ENCODE measurements around the gene PDPR.
"Not testable (repeated sequence)": the region's sequence is repeated elsewhere in the genome, so short reads cannot be mapped to it uniquely, and the experiment has no call there.

Gene PDPR

DNA sequence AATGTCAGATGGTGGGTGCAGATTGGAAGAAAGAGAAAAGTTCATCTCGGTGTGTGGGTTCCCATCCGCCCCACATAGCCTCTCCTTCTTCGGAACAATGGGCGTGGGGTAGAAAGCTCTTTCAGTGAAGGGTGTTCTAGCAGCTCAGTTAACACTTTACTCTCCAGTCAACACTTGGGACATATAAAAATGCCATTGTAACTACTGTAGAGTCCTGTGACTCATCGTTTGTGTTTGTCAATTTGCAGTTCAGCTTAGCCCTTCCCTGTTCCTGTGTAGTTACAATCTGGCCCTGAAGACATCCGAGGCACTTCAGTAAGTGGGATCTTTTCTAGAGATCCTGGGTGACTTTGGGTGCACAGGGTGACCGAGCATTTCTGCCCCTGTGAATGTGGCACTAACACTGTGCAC is 47.9 kb downstream of the PDPR start:
- DNase-seq (ENCODE audit: low read depth) = peak; percentile 90

DNA sequence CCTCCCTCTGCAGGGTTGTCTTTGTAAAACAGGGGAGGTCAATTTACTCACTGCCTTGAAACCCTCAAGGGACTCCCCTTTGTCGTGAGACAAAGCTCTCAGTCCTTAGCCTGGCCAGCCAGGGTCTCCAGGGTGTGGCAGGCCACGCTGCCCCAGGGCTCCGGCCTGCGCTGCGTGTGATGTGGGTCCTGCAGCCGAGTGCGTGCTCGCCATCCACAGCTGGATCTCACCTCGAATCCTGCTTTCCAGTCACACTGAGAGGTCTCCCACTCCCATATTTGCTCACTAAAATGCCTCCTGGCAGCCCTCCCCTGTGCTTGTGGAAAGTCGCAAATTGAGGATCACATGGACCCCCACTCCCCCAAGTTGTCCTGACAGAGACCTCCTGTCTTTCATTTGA is 49.5 kb downstream of the PDPR start:
- DNase-seq (ENCODE audit: low read depth) = no peak

DNA sequence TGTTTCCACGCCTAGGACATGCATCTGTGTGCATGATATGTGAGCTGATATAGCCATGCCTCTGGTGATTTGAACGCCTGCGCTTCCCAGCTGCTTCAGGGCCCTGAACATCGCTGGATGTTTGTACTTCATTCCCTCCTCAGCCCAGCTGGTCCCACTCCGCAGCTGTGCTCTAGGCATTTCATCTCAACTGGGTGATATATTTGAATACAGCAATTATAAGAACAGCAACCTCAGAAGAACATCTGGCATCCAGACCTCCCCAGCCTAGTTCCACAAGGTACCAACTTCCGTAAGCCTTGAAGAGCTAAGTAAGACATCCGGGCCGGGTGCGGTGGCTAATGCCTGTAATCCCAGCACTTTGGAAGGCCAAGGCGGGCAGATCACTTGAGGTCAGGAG is 52.6 kb downstream of the PDPR start:
- DNase-seq (ENCODE audit: low read depth) = not testable (repeated sequence)

DNA sequence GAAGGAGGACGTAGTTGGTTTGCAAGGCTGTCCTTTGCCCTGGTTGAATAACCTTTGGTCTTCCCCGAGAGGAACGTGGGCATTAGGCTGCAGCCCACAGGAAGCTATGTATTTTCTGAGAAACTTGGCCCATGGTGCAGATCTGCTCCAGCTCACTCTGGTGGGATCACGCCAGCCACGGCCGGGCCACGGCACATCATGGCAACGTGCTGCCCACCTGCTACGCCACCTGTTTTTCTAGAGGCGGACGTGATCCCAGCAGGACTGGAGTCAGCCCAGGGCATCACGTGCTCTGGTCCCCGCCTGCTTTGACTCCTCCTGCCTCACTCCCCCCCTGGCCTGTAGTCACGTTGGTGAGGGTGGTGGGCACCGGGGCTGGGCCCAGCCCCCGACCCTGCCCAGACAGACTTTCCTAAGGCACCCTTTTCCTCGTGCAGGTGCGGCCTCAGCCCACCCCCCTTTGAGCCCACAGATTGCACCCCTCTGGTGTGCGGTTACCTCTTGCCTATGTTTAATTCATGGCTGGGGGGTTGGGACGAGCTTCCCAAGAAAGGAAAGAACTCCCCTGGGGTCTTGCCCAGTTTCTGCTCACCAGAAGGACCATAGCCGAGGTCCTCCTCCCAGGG is 59.2 kb downstream of the PDPR start, which contains the start of gene CLEC18C:
TSS of gene CLEC18C (plus strand) at position 576 of the 626 bp plus-strand sequence. CDS start 492 bp downstream, outside the sequence.
- not testable (repeated sequence) for DNase-seq (ENCODE audit: low read depth)

DNA sequence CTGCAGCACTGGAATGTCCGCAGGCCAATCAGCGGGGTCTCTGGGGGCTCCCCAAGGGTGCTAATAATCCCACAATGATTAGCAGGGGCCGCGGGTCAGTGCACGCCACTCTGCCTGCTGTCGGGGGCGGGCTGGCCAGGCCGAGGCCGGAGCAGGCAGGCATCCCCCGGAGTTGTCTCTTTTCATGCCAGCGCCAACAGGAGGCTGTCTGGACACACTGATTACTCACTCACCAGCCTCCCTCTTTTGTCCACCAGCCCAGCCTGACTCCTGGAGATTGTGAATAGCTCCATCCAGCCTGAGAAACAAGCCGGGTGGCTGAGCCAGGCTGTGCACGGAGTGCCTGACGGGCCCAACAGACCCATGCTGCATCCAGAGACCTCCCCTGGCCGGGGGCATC is 59.8 kb downstream of the PDPR start:
- not testable (repeated sequence) for DNase-seq (ENCODE audit: low read depth)

DNA sequence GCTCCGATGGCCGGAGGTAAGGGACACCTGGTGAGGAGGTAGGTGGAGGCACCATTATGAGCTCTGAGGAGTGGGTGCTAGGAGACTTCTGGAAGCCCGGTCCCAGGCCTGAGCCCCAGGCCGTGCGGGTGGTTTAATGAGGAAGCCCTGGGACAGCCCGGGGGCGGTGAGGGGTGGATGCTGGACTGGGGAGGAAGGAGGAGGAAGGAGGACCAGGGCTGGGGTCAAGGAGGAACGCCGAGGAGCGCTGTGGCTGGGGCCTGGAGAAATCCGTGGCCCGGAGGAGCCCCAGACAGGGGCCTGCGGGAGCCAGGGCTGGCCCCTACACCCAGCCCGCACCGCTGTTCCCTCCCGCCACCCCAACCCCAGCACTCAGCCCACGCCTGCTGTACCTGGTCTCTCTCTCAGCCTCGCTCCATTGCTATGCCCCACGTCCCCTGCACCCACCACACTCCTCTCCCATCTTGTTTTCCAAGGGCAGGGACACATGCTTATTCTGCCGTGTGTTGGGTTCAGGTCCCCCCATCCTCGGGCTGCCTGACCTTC is 60.3 kb downstream of the PDPR start:
- not testable (repeated sequence) for DNase-seq (ENCODE audit: low read depth)

DNA sequence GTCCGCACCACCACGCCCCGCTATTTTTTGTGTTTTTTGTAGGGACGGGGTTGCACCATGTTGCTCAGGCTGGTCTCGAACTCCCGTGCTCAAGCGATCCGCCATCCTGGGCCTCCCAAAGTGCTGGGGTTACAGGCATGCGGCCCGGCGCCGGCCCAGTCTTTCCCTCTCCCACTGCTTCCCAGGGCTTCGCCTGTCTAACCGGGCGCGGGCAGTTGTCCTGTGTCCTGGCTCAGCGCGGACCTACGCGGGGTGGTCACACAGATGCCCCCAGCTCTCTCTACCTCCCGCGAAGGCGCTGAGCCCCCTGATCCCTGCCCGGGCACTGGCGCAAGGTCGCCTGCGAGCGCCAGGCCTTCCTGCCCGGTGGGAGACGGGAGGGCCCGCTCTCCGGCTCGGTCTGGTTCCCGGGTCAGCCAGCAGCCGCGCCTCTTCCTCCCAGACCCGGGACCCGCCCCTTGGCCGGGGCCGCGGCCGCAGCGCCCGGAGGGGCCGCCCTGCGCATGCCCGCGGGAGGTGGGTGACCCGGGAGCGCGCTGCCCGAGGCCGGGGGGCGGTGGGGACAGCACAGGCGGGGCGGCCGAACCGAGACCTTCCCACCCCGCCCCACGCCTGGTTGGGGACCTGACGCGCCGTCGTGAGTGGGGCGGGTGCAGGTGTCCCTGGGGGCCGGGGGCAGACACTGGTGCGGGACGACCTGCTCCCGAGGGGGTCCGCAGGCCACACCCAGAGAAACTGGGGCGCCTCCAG is 73.9 kb downstream of the PDPR start:
- not testable (repeated sequence) for DNase-seq (ENCODE audit: low read depth)

DNA sequence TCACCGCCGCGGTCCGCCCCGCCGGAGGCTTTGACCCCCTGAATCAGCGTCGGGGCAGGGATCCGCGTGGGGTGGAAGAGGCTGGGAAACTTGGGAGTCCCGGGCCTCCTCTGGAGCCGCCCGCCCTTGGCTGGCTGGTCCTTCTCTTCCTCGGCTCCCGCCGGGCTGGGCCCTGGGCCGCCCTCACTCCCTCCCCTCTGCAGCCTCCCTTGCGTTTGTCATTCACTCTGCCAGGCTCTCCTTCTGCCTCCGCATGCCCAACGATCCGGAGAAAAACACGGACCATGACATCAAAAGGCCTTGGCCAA is 74.4 kb downstream of the PDPR start:
- not testable (repeated sequence) for DNase-seq (ENCODE audit: low read depth)

DNA sequence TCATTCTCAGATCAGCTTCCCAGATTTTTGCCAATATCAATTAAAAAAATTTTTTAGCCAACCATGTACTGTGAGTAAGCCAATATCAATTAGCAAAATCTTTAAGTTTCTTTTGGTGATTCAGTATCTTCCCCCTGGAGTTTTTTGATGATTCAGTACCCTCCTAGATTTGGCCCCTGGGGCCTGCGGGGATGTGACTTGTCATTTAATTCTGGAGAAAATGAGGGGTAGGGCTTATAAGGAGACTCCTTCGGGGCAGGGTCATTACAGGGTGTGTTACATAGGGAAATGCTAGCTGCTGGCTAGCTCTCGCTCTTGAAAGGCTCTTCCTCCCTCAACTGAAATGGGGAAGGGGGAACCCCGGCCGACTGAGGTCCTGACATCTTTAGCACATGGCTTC is 76.4 kb downstream of the PDPR start:
- DNase-seq (ENCODE audit: low read depth) = not testable (repeated sequence)

DNA sequence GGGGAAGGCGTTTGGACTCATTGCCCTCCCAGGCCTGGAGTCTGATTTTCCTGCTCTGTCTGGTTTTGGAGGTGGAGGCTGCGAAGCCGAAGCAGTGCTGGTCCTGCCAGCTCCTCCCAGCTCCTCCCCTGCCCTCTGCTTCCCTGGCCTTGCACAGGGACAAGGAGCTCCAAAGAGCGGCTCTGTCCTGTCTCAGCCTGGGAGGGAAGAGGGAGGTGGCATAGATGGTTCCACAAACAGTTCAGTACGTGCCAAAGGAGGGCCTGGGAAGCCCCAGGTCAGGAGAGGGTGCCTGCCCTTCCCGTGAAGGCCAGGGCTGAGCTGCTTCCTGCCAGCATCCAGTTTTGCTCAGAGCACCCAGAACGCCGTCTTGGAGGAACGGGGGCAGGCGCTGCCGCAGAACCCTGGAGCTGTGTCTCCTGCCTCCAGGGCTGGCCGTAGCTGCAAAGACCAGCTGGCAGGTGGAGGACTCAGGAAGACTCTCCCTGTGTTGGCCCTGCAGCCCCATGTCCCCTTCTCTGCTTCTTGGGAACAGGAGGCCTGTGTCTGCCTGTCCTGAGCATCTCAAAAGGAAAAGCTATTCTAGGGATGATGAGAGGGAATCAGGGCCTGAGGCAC is 82.7 kb downstream of the PDPR start:
- DNase-seq (ENCODE audit: low read depth) = not testable (repeated sequence)

DNA sequence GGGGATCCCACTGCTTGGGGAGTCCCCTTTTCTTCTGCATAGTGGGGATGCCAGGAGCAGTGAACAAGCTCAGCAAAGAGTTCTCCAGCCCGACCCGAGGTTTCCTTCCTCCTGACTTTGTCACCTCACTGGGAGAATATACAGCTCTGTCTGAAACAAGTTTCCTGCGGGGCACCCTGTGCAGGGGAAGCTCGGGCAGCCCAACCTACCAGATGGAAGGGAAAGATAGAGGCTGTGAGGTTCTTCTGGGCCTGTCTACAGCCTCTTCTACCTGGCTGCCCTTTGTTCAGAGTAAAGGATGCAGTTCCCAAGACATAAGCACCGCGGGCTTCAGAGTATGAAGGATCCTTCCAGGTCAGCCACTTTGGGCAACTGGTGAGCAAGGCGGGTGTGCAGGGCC is 83.5 kb downstream of the PDPR start:
- DNase-seq (ENCODE audit: low read depth) = not testable (repeated sequence)

DNA sequence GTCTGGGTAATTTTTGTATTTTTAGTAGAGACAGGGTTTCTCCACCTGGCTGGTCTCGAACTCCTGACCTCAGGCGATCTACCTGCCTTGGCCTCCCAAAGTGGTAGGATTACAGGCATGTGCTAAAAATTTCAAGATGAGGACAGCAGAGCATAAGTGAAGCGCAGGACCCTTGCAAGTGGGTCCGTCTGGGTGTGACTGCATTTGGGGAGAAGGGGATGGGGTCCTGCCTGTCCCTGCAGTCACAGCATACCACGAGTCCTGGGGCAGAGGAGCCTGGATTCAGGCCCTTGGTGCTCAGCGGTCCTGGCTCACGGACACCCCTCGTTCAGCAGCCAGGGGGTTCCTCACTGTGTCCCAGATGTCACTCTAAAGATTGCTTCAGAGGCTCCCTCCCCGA is 84.1 kb downstream of the PDPR start:
- DNase-seq (ENCODE audit: low read depth) = not testable (repeated sequence)

DNA sequence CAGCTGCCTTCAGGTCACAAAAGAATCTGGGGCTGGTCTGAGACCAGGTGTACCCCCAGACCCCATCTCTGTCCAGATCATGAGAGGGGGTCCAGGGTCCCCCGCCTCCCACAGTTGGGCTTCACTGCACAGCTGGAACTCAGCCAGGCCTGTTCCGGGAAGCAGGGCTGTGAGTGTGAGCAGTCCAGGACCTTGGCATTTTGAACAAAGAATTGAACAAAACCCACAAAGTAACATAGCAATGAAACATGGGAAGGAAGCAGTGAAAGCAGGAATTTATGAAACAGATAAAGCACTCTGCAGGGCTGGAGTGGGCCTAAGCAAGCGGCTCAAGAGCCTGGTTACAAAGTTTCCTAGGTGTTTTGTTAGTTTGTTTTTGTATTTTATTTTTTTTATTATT is 84.5 kb downstream of the PDPR start:
- DNase-seq (ENCODE audit: low read depth) = peak; percentile 11

DNA sequence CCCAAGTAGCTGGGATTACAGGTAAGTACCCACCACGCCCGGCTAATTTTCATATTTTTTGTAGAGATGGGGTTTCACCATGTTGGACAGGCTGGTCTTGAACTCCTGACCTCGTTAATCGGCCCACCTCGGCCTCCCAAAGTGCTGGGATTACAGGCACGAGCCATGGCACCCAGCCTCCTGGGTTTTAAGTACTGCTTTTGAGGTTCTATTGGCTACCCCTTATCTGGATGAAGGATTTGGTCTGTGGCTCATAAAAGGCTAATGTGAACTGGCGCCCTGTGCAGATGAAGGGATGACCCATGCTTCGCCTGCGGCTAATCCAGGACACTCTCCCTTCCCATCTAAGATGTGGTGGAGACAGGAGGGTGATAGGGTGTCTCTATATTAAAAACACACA is 85.0 kb downstream of the PDPR start:
- DNase-seq (ENCODE audit: low read depth) = not testable (repeated sequence)

DNA sequence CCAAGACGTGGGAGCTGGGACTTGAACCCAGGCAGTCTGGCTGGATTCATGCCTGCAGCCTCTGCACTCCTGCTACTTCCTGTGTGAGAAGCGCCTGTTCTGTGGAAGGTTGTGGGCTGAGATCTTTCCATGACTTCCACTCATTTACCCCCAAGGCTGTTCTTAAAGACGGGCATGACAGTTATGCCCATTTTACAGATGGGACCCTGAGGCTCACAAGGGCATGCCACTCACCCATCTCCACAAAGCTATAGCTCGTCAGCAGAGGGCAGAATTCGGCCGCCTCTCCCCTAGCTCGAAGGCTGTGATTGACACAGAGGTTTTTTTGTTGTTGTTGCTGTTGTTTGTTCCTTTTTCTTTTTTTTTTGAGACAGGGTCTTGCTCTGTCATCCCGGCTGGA is 85.9 kb downstream of the PDPR start:
- not testable (repeated sequence) for DNase-seq (ENCODE audit: low read depth)

DNA sequence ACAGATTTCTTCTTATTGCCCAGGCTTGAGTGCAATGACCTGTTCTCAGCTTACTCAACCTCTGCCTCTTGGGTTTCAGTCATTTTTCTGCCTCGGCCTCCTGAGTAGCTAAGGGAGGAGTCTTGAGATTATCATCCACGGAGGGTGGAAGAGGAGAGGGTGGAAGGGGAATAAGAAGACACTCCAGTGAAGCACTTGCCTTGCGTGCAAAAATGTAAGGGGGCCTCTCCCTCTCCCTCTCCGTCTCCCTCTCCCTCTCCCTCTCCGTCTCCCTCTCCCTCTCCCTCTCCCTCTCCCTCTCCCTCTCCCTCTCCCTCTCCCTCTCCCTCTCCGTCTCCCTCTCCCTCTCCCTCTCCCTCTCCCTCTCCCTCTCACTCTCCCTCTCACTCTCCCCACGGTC is 89.4 kb downstream of the PDPR start:
- not testable (repeated sequence) for DNase-seq (ENCODE audit: low read depth)

DNA sequence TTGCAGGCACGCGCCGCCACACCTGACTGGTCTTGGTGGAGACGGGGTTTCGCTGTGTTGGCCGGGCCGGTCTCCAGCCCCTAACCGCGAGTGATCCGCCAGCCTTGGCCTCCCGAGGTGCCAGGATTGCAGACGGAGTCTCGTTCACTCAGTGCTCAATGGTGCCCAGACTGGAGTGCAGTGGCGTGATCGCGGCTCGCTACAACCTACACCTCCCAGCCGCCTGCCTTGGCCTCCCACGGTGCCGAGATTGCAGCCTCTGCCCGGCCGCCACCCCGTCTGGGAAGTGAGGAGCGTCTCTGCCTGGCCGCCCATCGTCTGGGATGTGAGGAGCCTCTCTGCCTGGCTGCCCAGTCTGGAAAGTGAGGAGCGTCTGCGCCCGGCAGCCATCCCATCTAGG is 89.9 kb downstream of the PDPR start:
- not testable (repeated sequence) for DNase-seq (ENCODE audit: low read depth)

DNA sequence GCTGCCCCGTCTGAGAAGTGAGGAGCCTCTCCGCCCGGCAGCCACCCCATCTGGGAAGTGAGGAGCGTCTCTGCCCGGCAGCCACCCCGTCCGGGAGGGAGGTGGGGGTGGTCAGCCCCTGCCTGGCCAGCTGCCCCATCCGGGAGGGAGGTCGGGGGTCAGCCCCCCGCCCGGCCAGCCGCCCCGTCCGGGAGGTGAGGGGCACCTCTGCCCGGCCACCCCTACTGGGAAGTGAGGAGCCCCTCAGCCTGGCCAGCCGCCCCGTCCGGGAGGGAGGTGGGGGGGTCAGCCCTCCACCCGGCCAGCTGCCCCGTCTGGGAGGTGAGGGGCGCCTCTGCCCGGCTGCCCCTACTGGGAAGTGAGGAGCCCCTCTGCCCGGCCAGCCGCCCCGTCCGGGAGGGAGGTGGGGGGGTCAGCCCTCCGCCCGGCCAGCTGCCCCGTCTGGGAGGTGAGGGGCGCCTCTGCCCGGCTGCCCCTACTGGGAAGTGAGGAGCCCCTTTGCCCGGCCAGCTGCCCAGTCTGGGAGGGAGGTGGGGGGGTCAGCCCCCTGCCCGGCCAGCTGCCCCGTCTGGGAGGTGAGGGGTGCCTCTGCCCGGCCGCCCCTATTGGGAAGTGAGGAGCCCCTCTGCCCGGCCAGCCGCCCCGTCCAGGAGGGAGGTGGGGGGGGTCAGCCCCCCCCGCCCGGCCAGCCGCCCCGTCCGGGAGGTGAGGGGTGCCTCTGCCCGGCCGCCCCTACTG is 90.7 kb downstream of the PDPR start:
- not testable (repeated sequence) for DNase-seq (ENCODE audit: low read depth)

DNA sequence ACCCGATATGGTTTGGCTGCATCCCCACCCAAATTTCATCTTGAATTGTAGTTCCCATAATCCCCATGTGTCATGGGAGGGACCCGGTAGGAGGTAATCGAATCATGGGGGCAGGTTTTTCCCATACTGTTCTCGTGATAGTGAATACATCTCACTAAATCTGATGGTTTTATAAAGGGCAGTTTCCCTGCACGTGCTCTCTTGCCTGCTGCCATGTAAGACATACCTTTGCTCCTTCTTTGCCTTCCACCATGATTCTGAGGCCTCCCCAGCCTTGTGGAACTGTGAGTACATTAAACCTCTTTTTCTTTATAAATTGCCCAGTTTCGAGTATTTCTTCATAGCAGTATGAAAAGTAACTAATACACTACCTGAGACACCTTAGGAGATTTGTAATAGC is 92.2 kb downstream of the PDPR start:
- not testable (repeated sequence) for DNase-seq (ENCODE audit: low read depth)

All from iris pigment epithelial cell (primary cell).